ENCODE results near the gene SMIM17. TPM values are rescaled to one million over a fixed set of nuclear protein-coding genes. Genes with fewer than 3 reads are reported as not detected.

The SMIM17 gene
- not detected in 2 replicates for total RNA-seq

GRCh38 chr19:56642711-56643459 lies at the start of gene SMIM17:
SMIM17 (plus strand) TSS chr19:56643159; CDS start chr19:56645668, 2,509 bp downstream.

GRCh38 chr19:56594783-56595547 lies 48.0 kb upstream of the SMIM17 start, which contains the start of gene ZNF71:
ZNF71 (plus strand) TSS chr19:56595302; CDS start chr19:56601559, 6,257 bp downstream.

GRCh38 chr19:56671613-56671994 lies 28.6 kb downstream of the SMIM17 start, which contains the start of gene ZNF835:
ZNF835 (minus strand) TSS chr19:56671757; CDS start chr19:56665198, 6,559 bp downstream.

Other genes with a start within 250 kb of the SMIM17 start
- 1.6 and 3.2 TPM in 2 replicates for gene ZNF582, start 249.6 kb upstream of the SMIM17 start, total RNA-seq
- gene ZNF583, start 238.8 kb upstream of the SMIM17 start, total RNA-seq: 2.7 and 2.8 TPM in 2 replicates
- gene ZNF667, start 165.8 kb upstream of the SMIM17 start, total RNA-seq: 5.0 and 5.2 TPM in 2 replicates
- 3.2 and 3.6 TPM in 2 replicates for gene ZNF471, start 135.3 kb upstream of the SMIM17 start, total RNA-seq
- gene ZFP28, start 104.2 kb upstream of the SMIM17 start, total RNA-seq: 7.8 and 13.4 TPM in 2 replicates
- 4.9 and 5.4 TPM in 2 replicates for gene ZNF470, start 75.7 kb upstream of the SMIM17 start, total RNA-seq
- 4.0 and 9.4 TPM in 2 replicates for gene ZNF71, start 47.9 kb upstream of the SMIM17 start, total RNA-seq
- 0.49 and 0.54 TPM in 2 replicates for gene ZNF835, start 28.6 kb downstream of the SMIM17 start, total RNA-seq
- gene PEG3, start 197.6 kb downstream of the SMIM17 start, total RNA-seq: 2.4 and 2.9 TPM in 2 replicates
- not detected in 2 replicates for gene ZIM2, start 197.6 kb downstream of the SMIM17 start, total RNA-seq

Measured in cardiac atrium fibroblast (primary cell).